ENCODE data around the gene COBLL1. TPM values are rescaled to one million over a fixed set of nuclear protein-coding genes. Genes with fewer than 3 reads are reported as not detected.
A peak's percentile ranks its signal among the peaks of the same experiment; 100 is the strongest.

COBLL1 gene
- total and polyA plus RNA-seq, 4 donors = 16.3 to 114 (median 36.4) TPM

DNA sequence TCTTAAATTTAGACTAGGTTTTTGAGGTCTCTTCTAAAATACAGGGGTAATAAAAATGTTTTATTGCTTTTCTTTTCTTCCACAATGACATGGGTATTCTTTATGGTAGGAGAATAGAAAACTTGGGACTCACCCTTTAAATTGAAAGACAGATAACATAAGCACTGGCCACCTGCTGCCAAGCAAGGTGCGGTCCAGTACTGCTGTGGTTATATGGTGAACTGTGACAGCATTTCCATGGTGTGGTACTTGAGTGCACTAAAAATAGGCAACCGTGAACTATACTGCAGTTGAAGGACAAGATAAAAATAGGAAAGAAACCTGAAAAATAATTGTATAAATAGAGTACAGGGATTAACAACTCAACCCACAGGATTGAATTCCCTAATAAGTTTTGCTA lies 165.9 kb downstream of the COBLL1 start (continued):
- TF ChIP-seq REST (IDR thresholded peaks at IDR 0.05) (no peak), YY1 (IDR thresholded peaks at IDR 0.05) (no peak), FOXA1 (IDR thresholded peaks at IDR 0.05) (no peak), EGR1 (IDR thresholded peaks at IDR 0.05; ENCODE audit: low read depth in 2 of 2) (no peak)
- TF ChIP-seq, protein P1, sequence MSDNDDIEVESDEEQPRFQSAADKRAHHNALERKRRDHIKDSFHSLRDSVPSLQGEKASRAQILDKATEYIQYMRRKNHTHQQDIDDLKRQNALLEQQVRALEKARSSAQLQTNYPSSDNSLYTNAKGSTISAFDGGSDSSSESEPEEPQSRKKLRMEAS (IDR thresholded peaks at IDR 0.05) = no peak

GRCh38 chr2:164675027-164675426 lies 166.6 kb downstream of the COBLL1 start:
- no peaks in the 10 kb centered on the region for H3K27me3 ChIP-seq (ENCODE audit: control insufficient read depth in 4 of 4, insufficient read depth in 4 of 4, low read length in 3 of 4)
- H3K36me3 ChIP-seq (ENCODE audit: control insufficient read depth in 4 of 4, insufficient read depth in 3 of 4, low read depth in 1 of 4, low read length in 3 of 4) = no peaks in the 10 kb centered on the region
- no peak for DNase-seq (ENCODE audit: low spot score)
- H3K9ac ChIP-seq (ENCODE audit: low read depth in 1 of 2, low read length in 2 of 2) = no peak overlapping the region
- no peaks in the 10 kb centered on the region for H3K9me3 ChIP-seq (ENCODE audit: control insufficient read depth in 4 of 4, low read length in 3 of 4)
- no peak overlapping the region for H3K27ac ChIP-seq (ENCODE audit: low read depth in 1 of 2, low read length in 2 of 2)
- TF ChIP-seq HNF4A (conservative IDR thresholded peaks at IDR 0.05) (peak in 1 of 2 donors; percentile 13), RAD21 (IDR thresholded peaks at IDR 0.05) (peak in 1 of 2 donors; percentile 16), YY1 (IDR thresholded peaks at IDR 0.05) (peak; percentile 33), FOXA2 (IDR thresholded peaks at IDR 0.05) (no peak), SP1 (IDR thresholded peaks at IDR 0.05) (no peak), JUND (IDR thresholded peaks at IDR 0.05) (peak in 1 of 2 donors; percentile 49)
- TF ChIP-seq, protein P1 (IDR thresholded peaks at IDR 0.05) = no peak
- H3K4me3 ChIP-seq (ENCODE audit: low read depth in 1 of 3, low read length in 3 of 3) = no peak overlapping the region
- 34% methylated on average over 2 of the region's 2 CpGs for WGBS
- peaks cover 0 to 2% (median 0%) of the 10 kb centered on the region in 4 donors for H3K4me1 ChIP-seq (ENCODE audit: control insufficient read depth in 4 of 4, insufficient read depth in 4 of 4, low read length in 3 of 4)

GRCh38 chr2:164671664-164672396 lies 169.8 kb downstream of the COBLL1 start:
- H3K27ac ChIP-seq (ENCODE audit: low read depth in 1 of 2, low read length in 2 of 2) = no peak overlapping the region
- TF ChIP-seq, protein P2, sequence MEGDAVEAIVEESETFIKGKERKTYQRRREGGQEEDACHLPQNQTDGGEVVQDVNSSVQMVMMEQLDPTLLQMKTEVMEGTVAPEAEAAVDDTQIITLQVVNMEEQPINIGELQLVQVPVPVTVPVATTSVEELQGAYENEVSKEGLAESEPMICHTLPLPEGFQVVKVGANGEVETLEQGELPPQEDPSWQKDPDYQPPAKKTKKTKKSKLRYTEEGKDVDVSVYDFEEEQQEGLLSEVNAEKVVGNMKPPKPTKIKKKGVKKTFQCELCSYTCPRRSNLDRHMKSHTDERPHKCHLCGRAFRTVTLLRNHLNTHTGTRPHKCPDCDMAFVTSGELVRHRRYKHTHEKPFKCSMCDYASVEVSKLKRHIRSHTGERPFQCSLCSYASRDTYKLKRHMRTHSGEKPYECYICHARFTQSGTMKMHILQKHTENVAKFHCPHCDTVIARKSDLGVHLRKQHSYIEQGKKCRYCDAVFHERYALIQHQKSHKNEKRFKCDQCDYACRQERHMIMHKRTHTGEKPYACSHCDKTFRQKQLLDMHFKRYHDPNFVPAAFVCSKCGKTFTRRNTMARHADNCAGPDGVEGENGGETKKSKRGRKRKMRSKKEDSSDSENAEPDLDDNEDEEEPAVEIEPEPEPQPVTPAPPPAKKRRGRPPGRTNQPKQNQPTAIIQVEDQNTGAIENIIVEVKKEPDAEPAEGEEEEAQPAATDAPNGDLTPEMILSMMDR (IDR thresholded peaks at IDR 0.05; ENCODE audit: low read depth, low read length, missing input control) = no peak
- TF ChIP-seq, protein P3, sequence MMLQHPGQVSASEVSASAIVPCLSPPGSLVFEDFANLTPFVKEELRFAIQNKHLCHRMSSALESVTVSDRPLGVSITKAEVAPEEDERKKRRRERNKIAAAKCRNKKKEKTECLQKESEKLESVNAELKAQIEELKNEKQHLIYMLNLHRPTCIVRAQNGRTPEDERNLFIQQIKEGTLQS (IDR thresholded peaks at IDR 0.05) = no peak
- TF ChIP-seq ZBTB33 (IDR thresholded peaks at IDR 0.05) = no peak
- TF ChIP-seq RXRA (IDR thresholded peaks at IDR 0.05) = no peak
- no peak for TF ChIP-seq HNF4G (IDR thresholded peaks at IDR 0.05)
- TF ChIP-seq REST (IDR thresholded peaks at IDR 0.05) = no peak
- no peak for TF ChIP-seq GABPA (IDR thresholded peaks at IDR 0.05 in 1 of 2, conservative IDR thresholded peaks at IDR 0.05 in 1 of 2)
- TF ChIP-seq YY1 (IDR thresholded peaks at IDR 0.05) = no peak
- no peaks in the 10 kb centered on the region for H3K9me3 ChIP-seq (ENCODE audit: control insufficient read depth in 4 of 4, low read length in 3 of 4)
- no peaks in the 10 kb centered on the region for H3K36me3 ChIP-seq (ENCODE audit: control insufficient read depth in 4 of 4, insufficient read depth in 3 of 4, low read depth in 1 of 4, low read length in 3 of 4)
- no peaks in the 10 kb centered on the region for H3K27me3 ChIP-seq (ENCODE audit: control insufficient read depth in 4 of 4, insufficient read depth in 4 of 4, low read length in 3 of 4)
- no peak overlapping the region for H3K4me3 ChIP-seq (ENCODE audit: low read depth in 1 of 3, low read length in 3 of 3)
- WGBS = 91% methylated on average over 4 of the region's 4 CpGs
- DNase-seq (ENCODE audit: low spot score) = no peak
- H3K9ac ChIP-seq (ENCODE audit: low read depth in 1 of 2, low read length in 2 of 2) = no peak overlapping the region
- peaks cover 0 to 2% (median 0%) of the 10 kb centered on the region in 4 donors for H3K4me1 ChIP-seq (ENCODE audit: control insufficient read depth in 4 of 4, insufficient read depth in 4 of 4, low read length in 3 of 4)
